Measurements from ENCODE around the gene SLX1A. TPM values are rescaled to one million over a fixed set of nuclear protein-coding genes. Genes with fewer than 3 reads are reported as not detected.

Gene SLX1A
- total RNA-seq, 1 donor from 2014 or later: 48.9 TPM

GRCh38 chr16:30184096-30184890 is 9.4 kb upstream of the SLX1A start:
- intact Hi-C loops (cut with DNase I): no loop called here

GRCh38 chr16:30184891-30185682 is 8.6 kb upstream of the SLX1A start:
- intact Hi-C loops (cut with DNase I): no loop called here
- no peaks in the 10 kb centered on the region for H3K9me3 ChIP-seq
- TF ChIP-seq POLR2AphosphoS5 (IDR thresholded peaks at IDR 0.05; ENCODE audit: insufficient read depth in 1 of 2, low read depth in 1 of 2) (no peak), CTCF (IDR thresholded peaks at IDR 0.05) (no peak), POLR2A (IDR thresholded peaks at IDR 0.05) (no peak)
- peaks cover 15% of the 10 kb centered on the region for H3K4me1 ChIP-seq
- no peak overlapping the region for H3K27ac ChIP-seq
- peak overlapping the region in 1 of 2 donors; percentile 51 for H3K4me3 ChIP-seq
- H3K36me3 ChIP-seq: no peaks in the 10 kb centered on the region
- H3K27me3 ChIP-seq: no peaks in the 10 kb centered on the region
- no peak for DNase-seq (ENCODE audit: extremely low spot score in 2 of 2)

More at GRCh38 chr16:30184096-30184890, 9.4 kb upstream of the SLX1A start:
- peaks cover 15% of the 10 kb centered on the region for H3K4me1 ChIP-seq
- H3K36me3 ChIP-seq: no peaks in the 10 kb centered on the region
- no peaks in the 10 kb centered on the region for H3K27me3 ChIP-seq
- TF ChIP-seq POLR2AphosphoS5 (IDR thresholded peaks at IDR 0.05; ENCODE audit: insufficient read depth in 1 of 2, low read depth in 1 of 2) (peak in 1 of 2 donors; percentile 8), CTCF (IDR thresholded peaks at IDR 0.05) (no peak)
- DNase-seq (ENCODE audit: extremely low spot score in 2 of 2): peak in 1 of 2 donors; percentile 87
- H3K27ac ChIP-seq: no peak overlapping the region
- no peaks in the 10 kb centered on the region for H3K9me3 ChIP-seq
- H3K4me3 ChIP-seq: peak overlapping the region; percentile 51 to 68

- peak overlapping the region in 1 of 2 donors; percentile 51 for H3K4me3 ChIP-seq
- intact Hi-C loops (cut with DNase I): no loop called here
- no peaks in the 10 kb centered on the region for H3K27me3 ChIP-seq
- H3K4me1 ChIP-seq: peaks cover 15% of the 10 kb centered on the region
- no peak for DNase-seq (ENCODE audit: extremely low spot score in 2 of 2)
- TF ChIP-seq POLR2AphosphoS5 (IDR thresholded peaks at IDR 0.05; ENCODE audit: insufficient read depth in 1 of 2, low read depth in 1 of 2): peak in 1 of 2 donors; percentile 39
- TF ChIP-seq POLR2A (IDR thresholded peaks at IDR 0.05): no peak
- no peak overlapping the region for H3K27ac ChIP-seq
- no peaks in the 10 kb centered on the region for H3K36me3 ChIP-seq
- H3K9me3 ChIP-seq: no peaks in the 10 kb centered on the region
Observed at GRCh38 chr16:30185683-30186421, 7.8 kb upstream of the SLX1A start.

GRCh38 chr16:30186444-30186781 is 7.3 kb upstream of the SLX1A start:
- no peak for DNase-seq (ENCODE audit: extremely low spot score in 2 of 2)
- peak overlapping the region in 1 of 2 donors; percentile 10 for H3K4me3 ChIP-seq
- no peaks in the 10 kb centered on the region for H3K27me3 ChIP-seq
- TF ChIP-seq POLR2AphosphoS5 (IDR thresholded peaks at IDR 0.05; ENCODE audit: insufficient read depth in 1 of 2, low read depth in 1 of 2) (no peak), CTCF (IDR thresholded peaks at IDR 0.05) (no peak), POLR2A (IDR thresholded peaks at IDR 0.05) (no peak)
- peaks cover 15% of the 10 kb centered on the region for H3K4me1 ChIP-seq
- H3K27ac ChIP-seq: no peak overlapping the region
- intact Hi-C loops (cut with DNase I): no loop called here
- no peaks in the 10 kb centered on the region for H3K9me3 ChIP-seq
- no peaks in the 10 kb centered on the region for H3K36me3 ChIP-seq

Measured in vagina (tissue), 2 donors.